ENCODE measurements around the gene KIRREL2. TPM values are rescaled to one million over a fixed set of nuclear protein-coding genes. Genes with fewer than 3 reads are reported as not detected.

Gene KIRREL2
- polyA plus RNA-seq, 3 donors = not detected

DNA sequence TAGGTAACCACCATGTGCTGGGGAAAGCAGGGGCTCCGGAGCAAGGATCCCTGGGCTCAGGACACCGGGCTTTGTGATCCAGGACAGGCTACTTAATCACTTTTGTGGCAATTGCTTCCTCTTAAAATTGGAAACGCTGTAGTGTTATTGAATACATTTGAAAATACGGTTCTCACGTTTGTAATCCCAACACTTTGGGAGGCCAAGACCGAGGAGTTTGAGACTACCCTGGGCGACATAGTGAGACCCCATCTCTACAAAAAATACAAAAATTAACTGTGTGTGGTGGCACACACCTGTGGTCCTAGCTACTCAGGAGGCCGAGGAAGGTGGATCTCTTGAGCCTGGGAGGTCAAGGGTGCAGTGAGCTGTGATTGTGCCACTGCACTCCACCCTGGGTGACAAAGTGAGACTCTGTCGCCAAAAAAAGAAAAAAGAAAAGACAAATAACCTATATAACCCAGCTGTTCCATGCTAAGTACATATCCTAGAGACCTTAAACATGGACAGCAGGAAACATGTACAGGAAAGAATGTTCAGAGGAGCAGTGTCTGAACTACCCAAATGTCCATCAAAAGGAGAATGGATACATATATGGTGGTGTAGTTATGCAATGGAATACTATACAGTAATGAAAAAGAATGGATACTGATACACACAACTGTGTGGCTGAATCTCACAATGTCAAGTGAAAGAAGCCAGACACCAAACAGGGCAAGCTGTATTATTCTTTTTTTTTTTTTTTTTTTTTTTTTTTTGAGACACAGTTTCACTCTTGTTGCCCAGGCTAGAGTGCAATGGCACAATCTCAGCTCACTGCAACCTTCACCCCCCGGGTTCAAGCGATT lies 43.4 kb upstream of the KIRREL2 start:
- no peak for DNase-seq
- H3K27me3 ChIP-seq (ENCODE audit: control insufficient read depth in 2 of 2, insufficient read depth in 2 of 2, low read length in 2 of 2) = no peaks in the 10 kb centered on the region
- no peaks in the 10 kb centered on the region for H3K36me3 ChIP-seq (replicated peaks in 1 of 2; ENCODE audit: control insufficient read depth in 1 of 2, insufficient read depth in 2 of 2, low read length in 2 of 2)
- H3K36me3 Mint-ChIP-seq = no peaks in the 10 kb centered on the region
- H3K9me3 ChIP-seq (replicated peaks in 1 of 2; ENCODE audit: control insufficient read depth in 1 of 2, insufficient read depth in 1 of 2, low read length in 2 of 2) = no peaks in the 10 kb centered on the region
- WGBS (ENCODE audit: insufficient coverage) = 80% methylated on average over 2 of the region's 11 CpGs
- peaks cover 3 to 16% (median 12%) of the 10 kb centered on the region in 3 donors for H3K27me3 Mint-ChIP-seq (ENCODE audit: low read depth in 3 of 3)
- no peaks in the 10 kb centered on the region for H3K4me1 Mint-ChIP-seq
- no peak overlapping the region for H3K4me3 Mint-ChIP-seq
- H3K4me3 ChIP-seq (replicated peaks in 1 of 3; ENCODE audit: low read depth in 2 of 3, low read length in 3 of 3) = no peak overlapping the region
- no peak overlapping the region for H3K27ac Mint-ChIP-seq
- no peak overlapping the region for H2AFZ ChIP-seq (ENCODE audit: insufficient read depth, low read depth, low read length, poor library complexity, severe bottlenecking)
- no peak overlapping the region for H3K9ac ChIP-seq (ENCODE audit: insufficient read depth, low read length, poor library complexity, severe bottlenecking)
- no peaks in the 10 kb centered on the region for H3K4me1 ChIP-seq (ENCODE audit: control insufficient read depth in 1 of 2, insufficient read depth in 2 of 2, low read length in 2 of 2)
- H3K4me2 ChIP-seq (replicated peaks; ENCODE audit: extremely low read depth, low read length, poor library complexity, severe bottlenecking) = no peak overlapping the region
- intact Hi-C loops (cut with micrococcal nuclease) = no loop called here
- H3K79me2 ChIP-seq (ENCODE audit: insufficient read depth, low read length) = no peaks in the 10 kb centered on the region
- H3K9me3 Mint-ChIP-seq = peaks cover 0 to 3% (median 0%) of the 10 kb centered on the region in 7 donors
- no peaks in the 10 kb centered on the region for H4K20me1 ChIP-seq (ENCODE audit: insufficient read depth, low read length)
- TF ChIP-seq, protein P1, sequence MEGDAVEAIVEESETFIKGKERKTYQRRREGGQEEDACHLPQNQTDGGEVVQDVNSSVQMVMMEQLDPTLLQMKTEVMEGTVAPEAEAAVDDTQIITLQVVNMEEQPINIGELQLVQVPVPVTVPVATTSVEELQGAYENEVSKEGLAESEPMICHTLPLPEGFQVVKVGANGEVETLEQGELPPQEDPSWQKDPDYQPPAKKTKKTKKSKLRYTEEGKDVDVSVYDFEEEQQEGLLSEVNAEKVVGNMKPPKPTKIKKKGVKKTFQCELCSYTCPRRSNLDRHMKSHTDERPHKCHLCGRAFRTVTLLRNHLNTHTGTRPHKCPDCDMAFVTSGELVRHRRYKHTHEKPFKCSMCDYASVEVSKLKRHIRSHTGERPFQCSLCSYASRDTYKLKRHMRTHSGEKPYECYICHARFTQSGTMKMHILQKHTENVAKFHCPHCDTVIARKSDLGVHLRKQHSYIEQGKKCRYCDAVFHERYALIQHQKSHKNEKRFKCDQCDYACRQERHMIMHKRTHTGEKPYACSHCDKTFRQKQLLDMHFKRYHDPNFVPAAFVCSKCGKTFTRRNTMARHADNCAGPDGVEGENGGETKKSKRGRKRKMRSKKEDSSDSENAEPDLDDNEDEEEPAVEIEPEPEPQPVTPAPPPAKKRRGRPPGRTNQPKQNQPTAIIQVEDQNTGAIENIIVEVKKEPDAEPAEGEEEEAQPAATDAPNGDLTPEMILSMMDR (IDR thresholded peaks at IDR 0.05) = no peak
- H3K27ac ChIP-seq (ENCODE audit: low read depth in 1 of 2, low read length in 2 of 2) = no peak overlapping the region

DNA sequence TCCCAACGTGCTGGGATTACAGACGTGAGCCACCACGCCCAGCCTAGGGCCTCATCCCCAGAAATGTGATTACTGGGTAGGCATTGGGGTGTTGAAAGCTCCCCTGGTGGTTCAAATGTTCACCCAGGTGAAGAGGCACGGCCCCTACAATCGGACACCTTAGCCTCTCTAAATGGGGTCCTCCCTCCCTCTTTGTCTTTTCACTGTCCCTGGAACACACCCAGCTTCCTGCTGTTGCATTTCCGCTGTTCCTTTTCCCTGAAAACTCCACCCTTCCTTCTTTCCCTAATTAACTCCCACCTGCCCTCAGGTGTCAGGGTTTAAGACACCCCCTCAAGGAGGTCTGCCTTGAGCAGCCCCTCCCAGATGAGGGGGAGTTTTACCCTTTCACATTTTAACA lies 40.4 kb upstream of the KIRREL2 start:
- Histone ChIP-seq H3K4me2 (replicated peaks; ENCODE audit: extremely low read depth, low read length, poor library complexity, severe bottlenecking) (no peak overlapping the region), H3K9ac (ENCODE audit: insufficient read depth, low read length, poor library complexity, severe bottlenecking) (no peak overlapping the region), H3K79me2 (ENCODE audit: insufficient read depth, low read length) (no peaks in the 10 kb centered on the region), H4K20me1 (ENCODE audit: insufficient read depth, low read length) (no peaks in the 10 kb centered on the region), H3K4me1 (ENCODE audit: control insufficient read depth in 1 of 2, insufficient read depth in 2 of 2, low read length in 2 of 2) (no peaks in the 10 kb centered on the region), H3K36me3 (replicated peaks in 1 of 2; ENCODE audit: control insufficient read depth in 1 of 2, insufficient read depth in 2 of 2, low read length in 2 of 2) (no peaks in the 10 kb centered on the region), H2AFZ (ENCODE audit: insufficient read depth, low read depth, low read length, poor library complexity, severe bottlenecking) (no peak overlapping the region), H3K9me3 (replicated peaks in 1 of 2; ENCODE audit: control insufficient read depth in 1 of 2, insufficient read depth in 1 of 2, low read length in 2 of 2) (no peaks in the 10 kb centered on the region), H3K27ac (ENCODE audit: low read depth in 1 of 2, low read length in 2 of 2) (no peak overlapping the region), H3K4me3 (replicated peaks in 1 of 3; ENCODE audit: low read depth in 2 of 3, low read length in 3 of 3) (no peak overlapping the region), H3K27me3 (ENCODE audit: control insufficient read depth in 2 of 2, insufficient read depth in 2 of 2, low read length in 2 of 2) (peaks cover 0 to 3% of the 10 kb centered on the region in 2 donors)
- 48% methylated on average over 6 of the region's 6 CpGs for WGBS (ENCODE audit: insufficient coverage)
- H3K4me1 Mint-ChIP-seq = no peaks in the 10 kb centered on the region
- intact Hi-C loops (cut with micrococcal nuclease) = no loop called here
- no peak overlapping the region for H3K27ac Mint-ChIP-seq
- no peaks in the 10 kb centered on the region for H3K36me3 Mint-ChIP-seq
- TF ChIP-seq, protein P1 (IDR thresholded peaks at IDR 0.05) = no peak
- peaks cover 0 to 3% (median 0%) of the 10 kb centered on the region in 7 donors for H3K9me3 Mint-ChIP-seq
- H3K4me3 Mint-ChIP-seq = no peak overlapping the region
- DNase-seq = no peak
- H3K27me3 Mint-ChIP-seq (ENCODE audit: low read depth in 3 of 3) = peaks cover 3 to 12% (median 11%) of the 10 kb centered on the region in 3 donors

Measured in CD14-positive monocyte (primary cell).